Dedifferentiated amniotic fluid mesenchymal stem cell (primary cell): Measurements from ENCODE around the gene TMC4.
A peak's percentile ranks its signal among the peaks of the same experiment; 100 is the strongest.

Source experiments
- DNase-seq: peaks from one replicate; pipeline ENCODE4 v3.0.0-alpha.2; 2016; ENCODE audit errors: extremely low spot score

The TMC4 gene

DNA sequence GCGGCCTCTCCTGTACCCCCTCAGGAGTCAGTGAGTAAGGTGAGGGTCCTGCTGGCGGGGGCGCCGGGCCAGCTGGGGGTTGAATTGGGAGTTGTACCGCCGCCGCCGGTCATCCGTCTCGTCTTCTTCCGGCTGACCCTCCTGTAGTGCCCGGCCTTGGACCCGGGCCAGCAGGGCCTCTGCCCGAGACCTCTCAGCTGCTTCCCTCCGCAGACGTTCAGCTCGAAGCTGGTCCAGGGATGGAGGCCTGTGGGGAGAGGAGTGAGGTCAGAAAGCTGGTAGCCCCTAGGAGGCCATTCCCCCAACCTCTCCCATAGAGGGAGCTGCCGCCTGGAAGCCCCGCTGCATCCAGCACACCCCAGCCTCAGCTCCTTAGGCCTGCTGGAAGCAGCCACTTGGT lies 17.3 kb downstream of the TMC4 start:
- DNase-seq, result no peak

DNA sequence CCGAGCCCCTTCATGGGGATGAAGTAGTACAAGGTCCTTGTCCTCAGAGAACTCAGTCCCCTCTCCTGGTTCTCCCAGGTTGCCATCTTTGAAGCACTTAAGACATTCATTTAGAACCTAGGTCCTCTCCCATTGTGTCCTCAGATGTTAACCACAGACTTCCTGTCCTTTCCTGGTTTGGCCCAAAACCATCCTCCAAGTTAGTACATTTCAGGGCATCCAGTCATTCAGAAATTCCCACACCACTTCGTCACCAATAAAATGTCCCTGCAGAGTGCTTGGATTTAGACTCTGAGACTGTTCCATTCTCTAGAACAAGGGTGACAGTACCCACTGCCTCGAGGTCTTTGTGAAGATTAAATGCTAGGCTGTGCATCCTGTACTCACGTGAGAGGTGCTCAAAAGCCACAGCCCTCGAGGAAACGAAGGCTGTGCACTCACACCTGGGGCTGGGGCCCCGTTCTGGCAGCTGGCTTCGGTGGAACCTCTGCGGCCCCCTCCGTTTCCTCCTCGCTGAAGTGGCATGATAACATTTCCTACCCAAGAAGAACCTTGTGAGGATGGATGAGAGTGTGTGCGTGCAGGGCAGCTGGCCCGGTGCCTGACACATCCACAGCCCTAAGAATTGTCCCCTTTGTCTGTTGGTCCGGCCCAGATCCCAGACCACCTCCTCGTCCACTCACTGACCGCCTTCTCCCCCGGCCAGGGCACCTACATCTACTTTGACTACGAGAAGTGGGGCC lies 18.2 kb downstream of the TMC4 start:
- no peak for DNase-seq

DNA sequence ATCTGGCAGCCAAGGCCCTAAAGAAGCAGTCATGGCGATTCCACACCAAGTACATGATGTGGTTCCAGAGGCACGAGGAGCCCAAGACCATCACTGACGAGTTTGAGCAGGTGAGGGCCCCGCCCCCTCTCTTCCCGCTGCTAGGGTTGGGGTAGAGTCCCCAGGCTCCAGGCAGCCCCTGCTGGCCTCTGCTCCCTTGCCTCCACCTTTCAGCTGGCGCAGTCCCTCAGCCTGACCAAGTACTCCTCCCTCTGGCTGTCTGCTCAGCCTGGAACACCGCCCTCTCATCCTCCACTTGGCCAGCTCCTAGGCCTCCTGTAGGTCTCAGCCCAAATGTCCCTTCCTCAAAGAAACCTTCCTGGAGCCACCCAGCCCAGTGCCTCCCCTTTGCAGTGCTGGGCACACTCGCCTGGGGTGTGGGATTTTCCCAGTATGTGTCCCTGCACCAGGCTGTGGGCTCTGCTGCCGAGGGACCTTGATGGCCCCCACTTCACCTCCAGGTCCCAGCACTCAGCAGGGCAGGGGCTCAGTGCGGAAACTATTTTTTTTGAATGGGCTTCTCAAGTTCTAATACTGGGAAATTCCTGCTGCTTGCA lies 19.1 kb downstream of the TMC4 start:
- DNase-seq, result no peak

DNA sequence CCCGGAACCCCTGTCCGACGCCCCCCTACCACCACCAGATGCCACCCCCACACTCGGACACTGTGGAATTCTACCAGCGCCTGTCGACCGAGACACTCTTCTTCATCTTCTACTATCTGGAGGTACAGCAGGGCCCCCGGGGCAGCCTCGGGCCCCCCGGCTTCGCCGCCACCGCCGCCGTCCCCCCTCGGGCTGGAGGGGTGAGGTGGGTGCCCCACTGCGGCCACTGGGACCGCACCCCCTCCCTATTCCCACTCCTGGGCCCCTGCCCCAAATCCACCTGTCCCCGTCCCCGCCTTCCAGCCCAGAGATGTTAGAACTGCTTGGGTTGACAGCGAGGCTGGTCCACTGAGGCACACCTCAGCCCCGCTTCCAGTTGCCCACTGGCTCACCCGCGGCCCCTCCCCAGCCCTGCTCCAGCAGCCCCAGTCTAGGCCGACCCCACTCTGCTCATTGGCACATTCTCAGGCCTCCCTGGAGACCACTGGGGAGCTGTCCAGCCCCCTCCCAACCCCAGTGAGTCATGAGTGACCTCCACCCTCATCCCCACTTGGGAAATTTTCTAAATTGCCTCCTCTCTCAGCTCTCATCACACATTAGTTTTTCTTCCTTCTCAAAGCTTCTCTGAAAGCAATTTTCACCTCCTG lies 20.0 kb downstream of the TMC4 start:
- DNase-seq, result no peak

DNA sequence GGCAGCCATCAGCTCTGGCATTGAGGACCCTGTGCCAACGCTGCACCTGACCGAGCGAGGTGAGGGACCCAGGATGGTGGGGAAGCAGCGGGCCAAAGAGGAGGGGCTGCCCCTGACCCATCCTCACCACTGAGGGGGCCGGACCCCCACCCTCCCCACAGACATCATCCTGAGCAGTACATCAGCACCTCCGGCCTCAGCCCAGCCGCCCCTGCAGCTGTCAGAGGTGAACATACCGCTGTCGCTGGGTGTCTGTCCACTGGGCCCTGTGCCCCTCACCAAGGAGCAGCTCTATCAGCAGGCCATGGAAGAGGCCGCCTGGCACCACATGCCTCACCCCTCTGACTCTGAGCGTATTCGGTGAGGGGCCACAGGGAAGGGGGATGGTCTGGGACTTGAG lies 20.7 kb downstream of the TMC4 start:
- no peak for DNase-seq

DNA sequence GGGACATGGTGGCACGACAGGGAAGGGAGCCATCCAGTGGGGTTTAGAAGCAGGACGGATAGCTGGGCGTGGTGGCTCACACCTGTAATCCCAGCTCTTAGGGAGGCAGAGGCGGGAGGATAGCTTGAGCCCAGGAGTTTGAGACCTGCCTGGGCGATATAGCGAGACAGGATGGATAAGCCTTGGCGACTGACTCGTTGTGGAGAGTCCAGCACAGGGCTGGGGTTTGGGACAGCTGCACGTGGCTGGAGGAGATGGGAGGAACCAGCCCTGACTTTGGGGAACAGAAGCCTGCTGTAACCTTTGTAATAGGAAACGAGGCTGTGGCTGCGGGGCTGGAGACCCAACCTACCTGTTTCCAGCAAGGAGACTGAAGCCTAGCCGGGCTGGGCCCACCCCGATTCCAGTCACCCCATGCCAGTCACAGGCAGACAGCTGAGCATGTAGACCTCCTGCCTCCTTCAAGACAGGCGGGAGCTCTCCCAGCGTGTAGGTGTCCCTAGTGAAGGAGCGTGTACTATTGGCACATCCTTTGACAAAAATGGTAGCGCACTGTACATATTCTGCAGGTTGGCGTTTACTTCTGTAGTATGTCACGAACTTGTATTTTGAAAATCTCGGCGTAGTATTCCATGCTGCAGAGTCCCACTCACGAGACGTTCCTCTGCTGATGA lies 21.5 kb downstream of the TMC4 start:
- no peak for DNase-seq

DNA sequence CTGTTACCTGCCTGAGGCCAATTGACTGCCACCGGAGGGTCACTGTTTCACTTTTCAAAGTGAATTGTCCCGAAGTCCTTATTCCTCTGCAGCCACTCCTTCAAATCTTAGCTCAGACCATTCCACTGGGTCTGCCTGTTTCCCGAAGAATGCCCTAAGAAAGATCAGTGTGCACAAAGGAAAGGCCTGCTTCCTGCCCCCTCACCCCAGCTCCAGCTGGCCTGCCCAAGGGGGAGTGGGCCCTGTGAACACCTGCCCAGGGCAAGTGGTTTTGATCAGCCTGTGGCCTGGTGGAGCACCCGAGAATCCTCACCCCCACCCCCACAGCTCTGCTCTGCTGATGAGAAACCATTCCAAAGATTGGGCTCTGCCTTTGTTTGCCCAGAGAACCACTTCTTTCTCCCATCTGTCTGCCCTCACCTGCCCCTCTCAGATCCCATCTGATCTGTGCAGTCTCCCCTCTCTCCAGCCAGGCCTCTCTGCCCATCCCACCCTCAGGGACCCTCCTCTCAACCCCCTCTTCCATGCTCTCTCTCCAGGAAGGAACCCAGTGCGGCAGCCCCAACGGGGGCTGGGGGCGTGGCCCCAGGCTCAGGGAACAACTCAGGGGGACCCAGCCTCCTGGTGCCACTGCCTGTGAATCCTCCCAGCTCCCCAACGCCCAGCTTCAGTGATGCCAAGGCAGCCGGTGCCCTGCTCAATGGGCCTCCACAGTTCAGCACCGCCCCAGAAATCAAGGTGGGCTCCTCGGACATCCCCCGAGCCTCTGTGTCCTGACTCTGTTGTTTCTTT lies 23.7 kb downstream of the TMC4 start:
- DNase-seq, result no peak

DNA sequence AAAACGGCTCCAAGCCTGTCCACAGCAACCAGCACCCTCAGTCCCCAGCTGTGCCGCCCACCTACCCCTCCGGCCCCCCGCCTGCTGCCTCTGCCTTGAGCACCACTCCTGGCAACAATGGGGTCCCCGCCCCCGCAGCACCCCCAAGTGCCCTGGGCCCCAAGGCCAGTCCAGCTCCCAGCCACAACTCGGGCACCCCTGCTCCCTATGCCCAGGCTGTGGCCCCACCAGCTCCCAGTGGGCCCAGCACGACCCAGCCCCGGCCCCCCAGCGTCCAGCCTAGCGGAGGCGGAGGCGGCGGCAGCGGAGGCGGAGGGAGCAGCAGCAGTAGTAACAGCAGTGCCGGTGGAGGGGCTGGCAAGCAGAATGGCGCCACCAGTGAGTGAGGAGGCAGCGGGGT lies 24.8 kb downstream of the TMC4 start:
- no peak for DNase-seq

DNA sequence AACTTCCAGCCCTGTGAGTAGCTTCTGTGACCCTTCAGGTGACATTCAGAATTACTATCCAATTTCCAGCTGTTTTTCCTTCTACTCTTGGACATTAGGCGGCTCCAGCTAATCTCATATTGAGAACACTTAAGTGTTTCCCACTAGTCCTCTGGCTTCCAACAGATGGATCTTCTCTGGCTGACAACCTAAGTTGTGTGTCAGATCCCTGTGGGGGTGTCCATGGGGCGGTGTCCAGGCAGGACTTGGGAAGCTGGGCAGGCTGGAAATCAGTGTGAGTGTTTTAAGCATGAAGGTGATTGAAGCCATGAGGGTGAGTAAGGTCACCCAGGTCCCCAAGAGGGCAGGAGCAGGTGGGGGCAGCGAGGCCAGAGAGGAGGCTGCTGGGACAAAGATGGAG lies 25.3 kb downstream of the TMC4 start:
- no peak for DNase-seq

DNA sequence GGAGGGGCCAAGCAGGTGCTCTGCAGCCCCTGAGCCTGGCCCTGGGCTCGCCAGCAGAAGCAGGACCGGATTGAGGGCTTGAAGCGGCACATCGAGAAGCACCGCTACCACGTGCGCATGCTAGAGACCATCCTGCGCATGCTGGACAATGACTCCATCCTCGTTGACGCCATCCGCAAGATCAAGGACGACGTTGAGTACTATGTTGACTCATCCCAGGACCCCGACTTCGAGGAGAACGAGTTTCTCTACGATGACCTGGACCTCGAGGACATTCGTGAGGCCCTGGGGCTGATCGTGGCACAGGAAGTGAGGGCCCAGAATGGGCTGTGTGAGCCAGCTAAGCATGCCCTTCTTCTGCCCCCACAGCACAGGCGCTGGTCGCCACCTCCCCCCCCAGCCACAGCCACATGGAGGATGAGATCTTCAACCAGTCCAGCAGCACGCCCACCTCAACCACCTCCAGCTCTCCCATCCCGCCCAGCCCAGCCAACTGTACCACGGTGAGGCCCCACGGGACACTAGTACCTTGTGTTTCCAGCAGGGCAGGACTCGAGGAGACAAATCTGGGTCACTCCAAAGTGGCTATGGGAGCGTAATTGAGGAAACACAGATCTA lies 27.3 kb downstream of the TMC4 start:
- DNase-seq, result no peak

DNA sequence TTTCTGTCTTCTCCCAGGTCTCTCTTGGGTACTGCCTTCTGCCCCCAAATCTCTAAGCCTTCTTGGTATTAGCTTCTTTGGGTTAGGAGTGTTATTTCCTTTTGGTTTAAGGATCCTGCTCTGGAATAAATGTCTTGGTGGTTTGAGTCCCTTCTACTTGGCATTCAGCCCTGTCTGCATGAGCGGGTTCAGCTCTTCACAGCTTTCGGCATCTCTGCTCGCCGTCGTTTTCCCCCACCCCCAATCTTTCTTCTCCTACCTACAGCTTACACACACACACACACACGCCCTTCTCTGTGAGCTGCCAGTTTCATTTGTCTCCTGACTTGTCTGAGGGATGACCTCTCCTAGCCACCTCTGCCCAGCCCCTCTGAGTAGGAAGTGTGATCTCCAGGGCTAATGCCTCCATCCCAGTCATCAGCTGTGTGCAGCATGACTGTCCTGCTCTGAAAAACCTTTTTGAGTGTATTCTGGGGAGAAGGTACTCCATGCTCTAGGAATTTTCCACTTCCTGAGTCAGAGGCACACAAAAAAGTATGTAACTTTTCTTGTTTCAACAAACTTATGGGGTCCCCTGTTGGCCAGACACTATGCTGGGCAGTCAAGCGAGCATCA lies 30.7 kb downstream of the TMC4 start:
- DNase-seq, result no peak

DNA sequence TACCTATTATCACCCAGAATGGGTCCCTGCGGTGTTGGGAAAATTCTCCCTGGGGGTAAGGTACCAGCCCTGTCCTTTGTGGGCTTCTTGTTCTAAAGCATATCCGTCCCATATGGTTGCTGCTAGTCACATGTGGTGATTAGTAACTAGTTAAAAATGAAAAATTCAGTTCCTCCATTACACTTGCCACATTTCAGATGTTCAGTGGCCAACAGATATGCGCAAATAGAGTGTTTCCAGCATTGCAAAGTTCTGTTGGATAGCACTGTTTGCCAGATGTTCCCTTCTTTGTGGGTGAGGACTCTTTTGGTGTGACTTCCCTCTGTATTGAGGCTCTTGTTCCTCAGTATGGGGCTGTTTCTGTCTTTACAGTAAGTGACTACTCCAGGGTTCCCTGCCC lies 31.6 kb downstream of the TMC4 start:
- no peak for DNase-seq

DNA sequence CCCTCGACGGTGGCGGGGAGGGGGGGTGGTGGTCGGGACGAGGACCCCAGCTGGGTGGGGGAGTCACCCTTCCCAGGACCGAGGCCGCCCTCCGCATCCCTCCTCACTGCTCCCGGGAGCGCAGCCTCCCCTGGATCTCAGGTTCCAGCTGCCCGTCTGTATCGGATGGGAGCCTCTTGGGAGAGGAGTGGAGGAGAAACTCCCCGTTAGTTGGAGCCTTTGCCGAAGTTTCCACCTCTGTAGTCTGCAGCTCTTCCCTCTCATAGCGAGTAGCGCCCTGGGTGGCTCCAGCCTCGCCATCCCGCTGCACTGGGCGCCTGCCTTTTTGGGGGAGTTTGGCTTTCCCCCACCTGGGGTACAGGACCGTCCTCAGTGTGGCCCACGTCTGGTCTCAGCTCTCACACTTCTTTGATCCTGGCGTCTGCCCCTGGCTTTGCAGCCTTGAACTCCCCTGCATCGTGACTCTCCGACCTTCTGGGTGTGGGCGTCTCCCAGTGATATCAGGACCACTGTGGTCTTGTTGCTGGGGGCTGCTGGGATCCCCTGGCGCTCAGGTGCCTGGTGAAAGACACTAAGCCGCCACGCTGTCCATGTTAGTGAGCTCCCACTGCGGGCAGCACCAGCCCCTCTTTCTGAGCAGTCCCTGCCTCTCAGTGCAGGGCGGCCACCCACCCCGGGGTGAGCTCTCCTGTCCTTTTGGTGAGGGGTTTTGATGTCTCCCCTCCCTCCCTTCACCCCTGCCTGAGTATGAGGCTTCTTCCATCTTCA lies 34.3 kb downstream of the TMC4 start:
- DNase-seq, result no peak

DNA sequence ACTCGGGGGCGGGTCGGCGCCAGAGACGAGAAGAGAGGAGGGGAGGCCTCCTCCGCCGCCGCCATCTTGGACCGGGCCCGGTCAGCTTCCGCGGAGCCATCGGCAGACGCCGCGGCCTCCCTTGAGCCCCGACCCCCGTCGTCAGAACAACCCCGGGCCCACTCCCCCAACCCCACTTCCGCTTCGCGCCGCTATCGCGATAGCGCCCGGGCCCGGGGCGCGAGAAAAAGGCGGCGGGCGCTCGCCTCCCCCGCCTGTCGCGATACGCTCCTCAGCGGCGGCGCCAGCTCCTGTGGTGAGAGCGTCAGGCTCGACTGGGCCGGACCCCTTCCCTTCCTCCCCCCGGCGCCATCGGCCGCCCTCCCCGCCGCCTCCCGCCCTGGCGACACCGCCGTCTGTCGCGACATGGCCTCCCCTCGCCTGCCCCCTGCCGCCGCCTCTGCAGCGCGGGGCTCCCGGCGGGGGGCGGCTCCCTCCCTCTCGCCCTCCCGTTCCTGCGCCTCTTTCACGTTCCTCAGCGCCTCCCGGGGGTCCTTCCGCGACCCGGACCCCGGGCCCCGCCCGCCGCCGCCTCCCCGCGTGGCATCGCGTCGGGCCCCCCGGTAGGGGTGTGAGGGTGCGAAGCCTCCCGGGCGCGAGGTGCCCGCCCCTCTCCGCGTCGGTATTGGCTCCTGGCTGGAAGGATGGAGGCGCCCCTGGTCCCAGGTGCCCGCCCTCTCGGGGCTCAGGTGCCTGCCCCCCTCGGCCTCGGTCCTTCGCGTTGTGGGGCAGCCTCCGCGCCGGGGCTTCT lies 35.1 kb downstream of the TMC4 start, which contains the start of gene CNOT3:
TSS of gene CNOT3 (plus strand) at position 64 of the 790 bp plus-strand sequence. CDS start 5,217 bp downstream, outside the sequence.
- DNase-seq, result no peak

DNA sequence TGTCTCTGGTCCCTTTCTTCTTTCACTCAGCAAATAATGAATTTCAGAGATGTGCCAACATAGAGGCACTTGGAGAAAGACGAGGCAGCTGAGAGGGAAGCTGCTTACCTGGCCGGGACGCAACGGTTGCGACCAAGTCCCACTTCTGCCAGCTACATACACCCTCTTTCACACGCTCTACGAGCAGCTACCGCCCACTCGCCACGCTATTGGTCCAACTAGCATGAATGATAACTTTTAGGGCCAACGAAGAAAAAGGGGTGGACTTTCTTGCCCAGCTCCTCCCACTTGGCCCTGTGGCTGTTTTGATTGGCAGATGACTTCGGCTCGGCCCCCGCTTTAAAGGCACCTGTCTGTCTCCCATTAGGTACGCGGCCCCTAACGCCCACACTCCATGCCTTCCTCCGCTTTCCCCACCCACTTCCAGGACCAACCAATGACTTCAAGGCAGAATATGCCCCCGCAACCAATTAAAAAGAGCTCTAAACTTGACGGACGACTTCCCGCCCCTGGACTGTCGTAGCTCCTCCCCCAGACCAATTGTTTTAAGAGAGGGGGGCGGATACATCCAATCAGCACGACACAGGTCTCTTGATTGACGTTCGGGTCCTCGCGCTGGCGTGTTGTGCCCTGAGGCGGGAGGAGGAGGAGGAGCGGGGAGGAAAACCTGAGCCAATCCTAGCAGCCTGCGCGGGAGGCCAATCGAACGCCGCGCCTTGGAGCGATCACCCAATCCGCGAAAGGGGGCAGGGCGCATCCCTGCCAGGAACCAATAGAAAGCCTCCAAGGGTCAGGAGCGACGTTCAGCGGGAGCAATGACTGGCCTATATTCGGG lies 35.9 kb downstream of the TMC4 start:
- peak; percentile 100 for DNase-seq

DNA sequence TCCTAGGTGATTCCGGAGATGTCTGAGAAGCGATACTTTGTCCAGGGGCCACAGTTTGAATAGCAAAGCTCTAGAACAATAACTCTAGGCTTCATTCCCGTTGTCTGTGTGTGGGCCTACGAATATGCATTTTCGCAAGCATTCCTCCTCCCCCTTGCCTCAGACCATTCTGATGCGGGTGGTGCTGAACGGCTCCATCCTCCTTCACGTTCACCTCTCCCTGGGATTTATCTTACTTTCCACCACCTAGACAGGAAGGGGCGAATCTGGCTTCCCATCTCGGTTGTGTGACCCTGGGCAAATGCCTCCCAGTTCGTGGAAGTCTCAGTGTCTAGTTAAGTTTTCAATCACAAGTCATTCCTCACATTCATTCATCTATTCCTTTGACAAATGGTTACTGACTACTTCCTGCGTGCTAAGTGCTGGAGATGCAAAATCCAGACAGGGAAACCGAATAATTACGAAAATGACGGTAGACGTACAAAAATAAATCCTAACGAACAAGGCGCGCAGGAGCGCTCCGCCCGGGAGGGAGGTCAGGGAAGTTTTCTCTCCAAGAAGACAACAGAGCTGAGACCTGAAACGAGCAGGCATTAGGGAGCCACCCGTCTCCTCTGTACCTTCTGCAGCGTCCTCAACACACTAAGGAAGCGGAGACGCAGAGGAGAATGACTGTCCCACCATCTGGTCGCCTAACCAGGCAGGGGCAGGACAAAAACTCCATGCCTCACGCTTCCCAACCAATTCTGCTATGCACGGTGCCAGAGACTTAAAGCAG lies 36.7 kb downstream of the TMC4 start:
- no peak for DNase-seq

DNA sequence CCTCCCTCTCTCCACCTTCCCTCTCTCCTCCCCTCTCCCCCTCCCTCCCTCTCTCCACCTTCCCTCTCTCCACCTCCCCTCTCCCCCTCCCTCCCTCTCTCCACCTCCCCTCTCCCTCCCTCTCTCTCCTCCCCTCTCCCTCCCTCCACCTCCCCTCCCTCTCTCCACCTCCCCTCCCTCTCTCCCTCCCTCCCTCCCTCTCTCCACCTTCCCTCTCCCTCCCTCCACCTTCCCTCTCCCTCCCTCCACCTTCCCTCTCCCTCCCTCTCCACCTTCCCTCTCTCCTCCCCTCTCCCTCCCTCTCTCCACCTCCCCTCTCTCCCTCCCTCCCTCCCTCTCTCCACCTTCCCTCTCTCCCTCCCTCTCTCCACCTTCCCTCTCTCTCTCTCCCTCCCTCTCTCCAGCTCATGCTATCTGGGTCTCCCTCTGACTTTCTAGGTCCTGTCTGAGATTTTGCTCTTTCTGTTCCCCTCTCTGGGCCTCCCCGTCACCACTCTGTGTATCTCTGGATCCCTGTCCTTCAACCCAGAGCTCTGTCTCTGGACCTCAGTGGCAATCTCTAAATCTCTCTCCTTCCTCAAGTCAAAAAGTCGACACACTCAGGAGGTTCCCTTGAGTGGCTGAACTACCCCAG lies 38.9 kb downstream of the TMC4 start:
- DNase-seq, result no peak
